Raji (cell line): ENCODE results near the gene GALNT18.

Source experiments
- POLR2A ChIP-seq: IDR thresholded peaks from 2 replicates; pipeline ENCODE4 v1.6.1; 2011; ENCODE audit warnings: low read depth, low read length, control low read depth; ENCODE audit not compliant: insufficient read depth

GALNT18 gene

GRCh38 chr11:11540157-11540556, 81.6 kb downstream of the GALNT18 start:
- TF ChIP-seq POLR2A = no peak

- TF ChIP-seq POLR2A = no peak
These were observed 83.4 kb downstream of the GALNT18 start for GRCh38 chr11:11538277-11538960.

GRCh38 chr11:11537871-11538270, 83.9 kb downstream of the GALNT18 start:
- TF ChIP-seq POLR2A = no peak

GRCh38 chr11:11537372-11537771, 84.4 kb downstream of the GALNT18 start:
- no peak for TF ChIP-seq POLR2A

DNA sequence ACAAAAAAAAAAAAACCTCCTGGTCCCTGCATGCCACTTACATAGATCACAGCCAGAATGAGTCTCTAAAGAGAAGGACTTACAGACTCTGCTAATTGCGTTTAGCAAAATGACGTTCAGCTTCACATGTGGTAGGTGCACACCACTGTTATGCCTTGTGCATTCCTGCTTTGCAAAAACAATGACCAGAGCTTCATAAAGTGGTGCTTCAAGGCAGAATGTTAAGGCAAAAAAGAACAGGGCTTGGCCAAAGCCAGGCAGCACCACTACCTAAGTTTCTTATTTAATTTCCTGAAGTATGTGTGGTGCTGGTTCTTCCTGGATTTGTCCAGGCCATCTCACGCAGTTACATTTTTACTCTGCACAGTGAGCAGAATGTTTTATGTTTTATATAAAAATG, 85.2 kb downstream of the GALNT18 start:
- TF ChIP-seq POLR2A = no peak

DNA sequence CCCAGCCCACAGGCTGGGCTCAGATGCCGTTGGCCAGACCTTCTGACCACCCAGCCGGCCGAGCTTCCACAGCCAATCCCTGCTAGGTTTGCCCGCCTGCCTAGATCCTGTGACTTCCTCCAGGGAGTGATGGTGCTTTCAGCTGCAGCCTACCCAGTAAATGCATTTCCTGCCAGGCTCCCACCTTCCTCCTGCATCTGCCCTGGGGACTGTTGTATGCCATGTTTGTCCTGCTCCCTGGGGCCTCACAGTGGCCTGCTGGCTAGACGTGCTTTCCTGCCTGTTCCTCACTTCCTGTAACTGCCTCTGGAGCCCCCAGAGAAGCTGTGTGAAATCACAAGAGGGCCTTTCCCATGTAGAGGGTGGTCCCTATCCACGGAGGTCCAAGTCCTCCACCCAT, 86.2 kb downstream of the GALNT18 start:
- TF ChIP-seq POLR2A = no peak

DNA sequence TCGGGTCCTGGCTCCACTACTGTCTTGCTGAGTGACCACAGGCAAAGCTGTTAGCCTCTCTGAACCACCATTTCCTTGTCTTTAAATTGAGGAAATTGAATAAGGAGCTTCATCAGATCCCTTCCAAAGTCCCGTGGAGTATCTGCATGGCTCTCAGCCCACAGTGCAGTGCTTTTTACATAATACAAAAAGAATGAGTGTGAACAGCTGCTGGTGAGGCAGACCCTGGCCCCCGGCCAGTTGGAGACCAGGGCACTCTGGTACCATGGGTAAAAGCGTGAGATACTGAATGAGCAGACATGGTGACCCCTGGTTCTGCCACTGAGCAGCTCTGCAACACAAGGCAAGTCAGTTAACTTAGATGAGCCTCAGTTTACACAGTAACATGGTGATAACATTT, 86.8 kb downstream of the GALNT18 start:
- TF ChIP-seq POLR2A = no peak

GRCh38 chr11:11533751-11534150, 88.1 kb downstream of the GALNT18 start:
- TF ChIP-seq POLR2A = no peak

GRCh38 chr11:11533057-11533456, 88.7 kb downstream of the GALNT18 start:
- no peak for TF ChIP-seq POLR2A

GRCh38 chr11:11532574-11532973, 89.2 kb downstream of the GALNT18 start:
- no peak for TF ChIP-seq POLR2A

- no peak for TF ChIP-seq POLR2A
These were observed 90.5 kb downstream of the GALNT18 start for GRCh38 chr11:11531131-11531908.

- no peak for TF ChIP-seq POLR2A
These were observed 92.8 kb downstream of the GALNT18 start for GRCh38 chr11:11528986-11529385.

GRCh38 chr11:11525283-11525682, 96.5 kb downstream of the GALNT18 start:
- TF ChIP-seq POLR2A = no peak

DNA sequence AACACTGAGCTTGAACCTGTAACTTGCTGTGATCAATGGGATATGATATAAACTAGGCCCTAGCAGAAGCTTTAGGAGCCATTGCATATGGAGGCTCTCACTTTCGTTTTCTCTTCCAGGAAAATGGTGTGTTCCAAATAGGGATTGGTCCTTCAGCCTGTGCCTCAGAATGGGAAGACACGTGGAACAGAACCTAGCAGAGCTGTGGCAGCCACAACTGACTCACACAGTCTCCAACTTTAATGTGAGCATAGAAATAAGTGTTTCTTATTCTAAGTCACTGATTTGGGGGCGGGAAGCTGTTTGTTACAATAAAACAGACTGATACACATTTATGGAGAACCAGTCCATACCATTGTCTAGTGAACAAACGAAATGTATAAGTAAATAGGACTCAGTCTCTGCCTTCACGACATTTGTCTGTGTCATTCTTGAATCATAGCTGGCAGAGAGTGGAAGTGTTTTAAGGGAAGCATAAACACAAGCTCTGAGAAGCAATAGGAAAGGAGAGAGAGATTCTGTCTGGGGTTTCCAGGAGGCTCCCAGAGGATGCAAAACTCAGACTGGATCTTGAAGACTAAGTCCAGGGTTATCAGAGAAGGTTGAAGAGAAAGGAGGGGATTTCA, 97.3 kb downstream of the GALNT18 start:
- TF ChIP-seq POLR2A = no peak

GRCh38 chr11:11522591-11522990, 99.2 kb downstream of the GALNT18 start:
- TF ChIP-seq POLR2A = no peak
